ENCODE measurements around the gene CYP2W1. TPM values are rescaled to one million over a fixed set of nuclear protein-coding genes. Genes with fewer than 3 reads are reported as not detected.

Gene CYP2W1
- total and polyA plus RNA-seq, 10 of the 15 experiments (the other 5 are each of a cell fraction or from before 2014, with no cell fraction given) = not detected

DNA sequence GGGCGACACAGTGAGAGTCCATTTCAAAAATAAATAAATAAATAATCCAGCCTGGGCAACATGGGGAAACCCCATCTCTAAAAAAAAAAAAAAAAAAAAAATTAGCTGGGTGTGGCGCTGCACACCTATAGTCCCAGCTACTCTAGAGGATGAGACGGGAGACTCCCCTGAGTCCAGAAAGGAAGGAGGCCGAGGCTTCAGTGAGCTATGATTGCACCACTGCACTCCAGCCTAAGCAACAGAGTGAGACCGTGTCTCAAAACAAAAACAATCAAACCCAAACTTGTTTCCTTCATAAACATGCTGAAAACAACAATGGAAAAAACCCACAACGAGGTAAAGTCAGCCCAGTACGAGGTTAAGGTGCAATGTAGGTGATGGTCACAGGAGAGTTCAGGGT lies 8.8 kb upstream of the CYP2W1 start:
- Histone ChIP-seq H3K27me3 (replicated peaks in 1 of 2; ENCODE audit: control insufficient read depth in 2 of 2, insufficient read depth in 2 of 2, low read length in 1 of 2) (no peaks in the 10 kb centered on the region), H3K4me1 (ENCODE audit: control insufficient read depth, insufficient read depth, low read length) (no peaks in the 10 kb centered on the region), H3K79me2 (ENCODE audit: control insufficient read depth, insufficient read depth, low read length) (peaks cover 42% of the 10 kb centered on the region), H3K4me3 (peak overlapping the region; percentile 78), H3K9ac (ENCODE audit: control insufficient read depth, insufficient read depth, low read length) (peak overlapping the region; percentile 89), H3K4me2 (ENCODE audit: control insufficient read depth, insufficient read depth) (peak overlapping the region; percentile 53), H3K9me3 (replicated peaks; ENCODE audit: control insufficient read depth, insufficient read depth, low read length) (no peaks in the 10 kb centered on the region; the same call in 2 of the 3 replicates), H4K20me1 (ENCODE audit: control insufficient read depth, insufficient read depth) (peaks cover 3% of the 10 kb centered on the region; the same call in 1 of the 2 replicates), H2AFZ (ENCODE audit: control insufficient read depth, low read depth, low read length) (no peak overlapping the region), H3K36me3 (ENCODE audit: control insufficient read depth in 2 of 2, insufficient read depth in 2 of 2, low read length in 1 of 2) (peaks cover 12 to 29% of the 10 kb centered on the region in 2 experiments), H3K27ac (ENCODE audit: control insufficient read depth, insufficient read depth) (no peak overlapping the region; the same call in 1 of the 2 replicates)
- DNase-seq (ENCODE audit: low read depth, low spot score) = no peak
- TF ChIP-seq MEF2A (IDR thresholded peaks at IDR 0.05; ENCODE audit: insufficient read depth, low read depth, low read length) (no peak), ZNF384 (IDR thresholded peaks at IDR 0.05; ENCODE audit: borderline replicate concordance, low read depth, low read length) (peak; percentile 51; the same call in 1 of the 2 replicates)
- ChIA-PET RAD21 (ENCODE audit: unreplicated experiment) (interaction anchor here (1.0 to 4.6 kb wide), 11 partner anchors 14 to 164 kb away, joined by 3 to 35 read pairs (median 5); partner anchors contain the start of gene GET4), CTCF (interaction anchor here (1.0 to 7.3 kb wide), 10 partner anchors 11 to 202 kb away, joined by 3 to 78 read pairs (median 6); partner anchors contain the start of gene ZFAND2A), SMC1A (ENCODE audit: uncharacterized antibody, unreplicated experiment) (interaction anchor here (0.7 to 4.2 kb wide), 13 partner anchors 10 to 202 kb away, joined by 3 to 22 read pairs (median 5); partner anchors contain the start of gene ADAP1), POLR2A (interaction anchor here (0.6 to 1.7 kb wide), 10 partner anchors 19 to 157 kb away, joined by 3 to 9 read pairs (median 4); no protein-coding TSS in a partner anchor)
- no peak for FAIRE-seq
- intact Hi-C loops (cut with micrococcal nuclease; ENCODE audit: unreplicated experiment) = no loop called here
- in situ Hi-C loops (cut with MboI) = no loop called here
- WGBS (ENCODE audit: insufficient coverage, insufficient replicate concordance, low lambda C conversion rate, missing lambda C conversion rate) = 0% methylated on average over 7 of the region's 7 CpGs
- ATAC-seq = peak; percentile 18
- no TSS peak for BruUV-seq (replicated peaks)

- FAIRE-seq = no peak
- H3K9ac ChIP-seq (ENCODE audit: control insufficient read depth, insufficient read depth, low read length) = peak within 1 kb of the TSS; percentile 89
- WGBS (ENCODE audit: insufficient coverage, insufficient replicate concordance, low lambda C conversion rate, missing lambda C conversion rate) = under 1% methylated on average over 69 of the region's 78 CpGs
- DNase-seq (ENCODE audit: low read depth, low spot score) = peak; percentile 42
- H3K79me2 ChIP-seq (ENCODE audit: control insufficient read depth, insufficient read depth, low read length) = peaks cover 42% of the 10 kb centered on the region
- in situ Hi-C loops (cut with MboI) = no loop called here
- H3K4me3 ChIP-seq = peak within 1 kb of the TSS; percentile 78
- ChIA-PET POLR2A (interaction anchor here (0.8 to 1.7 kb wide), 10 partner anchors 23 to 158 kb away, joined by 3 to 9 read pairs (median 4); partner anchors contain the start of gene GET4), CTCF (interaction anchor here (0.8 to 7.3 kb wide), 8 partner anchors 13 to 201 kb away, joined by 3 to 78 read pairs (median 6); no protein-coding TSS in a partner anchor), SMC1A (ENCODE audit: uncharacterized antibody, unreplicated experiment) (interaction anchor here (0.7 to 4.2 kb wide), 5 partner anchors 13 to 102 kb away, joined by 4 to 22 read pairs (median 7); no protein-coding TSS in a partner anchor), RAD21 (ENCODE audit: unreplicated experiment) (interaction anchor here (0.9 to 4.6 kb wide), 12 partner anchors 14 to 163 kb away, joined by 3 to 35 read pairs (median 4); a partner anchor contains a TSS)
- H4K20me1 ChIP-seq (ENCODE audit: control insufficient read depth, insufficient read depth) = peaks cover 3% of the 10 kb centered on the region; the same call in 1 of the 2 replicates
- peaks cover 7 to 23% of the 10 kb centered on the region in 2 experiments for H3K36me3 ChIP-seq (ENCODE audit: control insufficient read depth in 2 of 2, insufficient read depth in 2 of 2, low read length in 1 of 2)
- H3K27me3 ChIP-seq (replicated peaks in 1 of 2; ENCODE audit: control insufficient read depth in 2 of 2, insufficient read depth in 2 of 2, low read length in 1 of 2) = no peaks in the 10 kb centered on the region
- H3K9me3 ChIP-seq (replicated peaks; ENCODE audit: control insufficient read depth, insufficient read depth, low read length) = no peaks in the 10 kb centered on the region; the same call in 2 of the 3 replicates
- peak; percentile 87 for ATAC-seq
- peak within 1 kb of the TSS; percentile 86 for H3K27ac ChIP-seq (ENCODE audit: control insufficient read depth, insufficient read depth)
- H3K4me2 ChIP-seq (ENCODE audit: control insufficient read depth, insufficient read depth) = peak within 1 kb of the TSS; percentile 53
- peak within 1 kb of the TSS; percentile 75 for H2AFZ ChIP-seq (ENCODE audit: control insufficient read depth, low read depth, low read length)
- no peaks in the 10 kb centered on the region for H3K4me1 ChIP-seq (ENCODE audit: control insufficient read depth, insufficient read depth, low read length)
- intact Hi-C loops (cut with micrococcal nuclease; ENCODE audit: unreplicated experiment) = no loop called here
- TSS peak; percentile 57 for BruUV-seq (replicated peaks)
- TF ChIP-seq CBX3 (IDR thresholded peaks at IDR 0.05; ENCODE audit: borderline replicate concordance, low read depth) (no peak), ESRRA (IDR thresholded peaks at IDR 0.05; ENCODE audit: low read length) (no peak), IKZF1 (conservative IDR thresholded peaks at IDR 0.05) (peak; percentile 89), NR2C2 (IDR thresholded peaks at IDR 0.05; ENCODE audit: borderline replicate concordance, control insufficient read depth, insufficient read length, low read depth) (peak; percentile 95), RBBP5 (conservative IDR thresholded peaks at IDR 0.05) (no peak), ZNF24 (IDR thresholded peaks at IDR 0.05) (no peak)
- TF ChIP-seq, protein P1, sequence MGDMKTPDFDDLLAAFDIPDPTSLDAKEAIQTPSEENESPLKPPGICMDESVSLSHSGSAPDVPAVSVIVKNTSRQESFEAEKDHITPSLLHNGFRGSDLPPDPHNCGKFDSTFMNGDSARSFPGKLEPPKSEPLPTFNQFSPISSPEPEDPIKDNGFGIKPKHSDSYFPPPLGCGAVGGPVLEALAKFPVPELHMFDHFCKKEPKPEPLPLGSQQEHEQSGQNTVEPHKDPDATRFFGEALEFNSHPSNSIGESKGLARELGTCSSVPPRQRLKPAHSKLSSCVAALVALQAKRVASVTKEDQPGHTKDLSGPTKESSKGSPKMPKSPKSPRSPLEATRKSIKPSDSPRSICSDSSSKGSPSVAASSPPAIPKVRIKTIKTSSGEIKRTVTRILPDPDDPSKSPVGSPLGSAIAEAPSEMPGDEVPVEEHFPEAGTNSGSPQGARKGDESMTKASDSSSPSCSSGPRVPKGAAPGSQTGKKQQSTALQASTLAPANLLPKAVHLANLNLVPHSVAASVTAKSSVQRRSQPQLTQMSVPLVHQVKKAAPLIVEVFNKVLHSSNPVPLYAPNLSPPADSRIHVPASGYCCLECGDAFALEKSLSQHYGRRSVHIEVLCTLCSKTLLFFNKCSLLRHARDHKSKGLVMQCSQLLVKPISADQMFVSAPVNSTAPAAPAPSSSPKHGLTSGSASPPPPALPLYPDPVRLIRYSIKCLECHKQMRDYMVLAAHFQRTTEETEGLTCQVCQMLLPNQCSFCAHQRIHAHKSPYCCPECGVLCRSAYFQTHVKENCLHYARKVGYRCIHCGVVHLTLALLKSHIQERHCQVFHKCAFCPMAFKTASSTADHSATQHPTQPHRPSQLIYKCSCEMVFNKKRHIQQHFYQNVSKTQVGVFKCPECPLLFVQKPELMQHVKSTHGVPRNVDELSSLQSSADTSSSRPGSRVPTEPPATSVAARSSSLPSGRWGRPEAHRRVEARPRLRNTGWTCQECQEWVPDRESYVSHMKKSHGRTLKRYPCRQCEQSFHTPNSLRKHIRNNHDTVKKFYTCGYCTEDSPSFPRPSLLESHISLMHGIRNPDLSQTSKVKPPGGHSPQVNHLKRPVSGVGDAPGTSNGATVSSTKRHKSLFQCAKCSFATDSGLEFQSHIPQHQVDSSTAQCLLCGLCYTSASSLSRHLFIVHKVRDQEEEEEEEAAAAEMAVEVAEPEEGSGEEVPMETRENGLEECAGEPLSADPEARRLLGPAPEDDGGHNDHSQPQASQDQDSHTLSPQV (IDR thresholded peaks at IDR 0.05) = no peak
Observed at GRCh38 chr7:974820-975681, 7.9 kb upstream of the CYP2W1 start, which contains the start of gene COX19. Gene COX19 (minus strand): TSS chr7:975549. CDS start chr7:975509, 40 bp downstream.
